ENCODE data around the gene CD160. TPM values are rescaled to one million over a fixed set of nuclear protein-coding genes. Genes with fewer than 3 reads are reported as not detected.
"Not testable (repeated sequence)": the region's sequence is repeated elsewhere in the genome, so short reads cannot be mapped to it uniquely, and the experiment has no call there.

Gene CD160, protein sequence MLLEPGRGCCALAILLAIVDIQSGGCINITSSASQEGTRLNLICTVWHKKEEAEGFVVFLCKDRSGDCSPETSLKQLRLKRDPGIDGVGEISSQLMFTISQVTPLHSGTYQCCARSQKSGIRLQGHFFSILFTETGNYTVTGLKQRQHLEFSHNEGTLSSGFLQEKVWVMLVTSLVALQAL
- not detected in 2 replicates for total RNA-seq (2012; rRNA removed)

DNA sequence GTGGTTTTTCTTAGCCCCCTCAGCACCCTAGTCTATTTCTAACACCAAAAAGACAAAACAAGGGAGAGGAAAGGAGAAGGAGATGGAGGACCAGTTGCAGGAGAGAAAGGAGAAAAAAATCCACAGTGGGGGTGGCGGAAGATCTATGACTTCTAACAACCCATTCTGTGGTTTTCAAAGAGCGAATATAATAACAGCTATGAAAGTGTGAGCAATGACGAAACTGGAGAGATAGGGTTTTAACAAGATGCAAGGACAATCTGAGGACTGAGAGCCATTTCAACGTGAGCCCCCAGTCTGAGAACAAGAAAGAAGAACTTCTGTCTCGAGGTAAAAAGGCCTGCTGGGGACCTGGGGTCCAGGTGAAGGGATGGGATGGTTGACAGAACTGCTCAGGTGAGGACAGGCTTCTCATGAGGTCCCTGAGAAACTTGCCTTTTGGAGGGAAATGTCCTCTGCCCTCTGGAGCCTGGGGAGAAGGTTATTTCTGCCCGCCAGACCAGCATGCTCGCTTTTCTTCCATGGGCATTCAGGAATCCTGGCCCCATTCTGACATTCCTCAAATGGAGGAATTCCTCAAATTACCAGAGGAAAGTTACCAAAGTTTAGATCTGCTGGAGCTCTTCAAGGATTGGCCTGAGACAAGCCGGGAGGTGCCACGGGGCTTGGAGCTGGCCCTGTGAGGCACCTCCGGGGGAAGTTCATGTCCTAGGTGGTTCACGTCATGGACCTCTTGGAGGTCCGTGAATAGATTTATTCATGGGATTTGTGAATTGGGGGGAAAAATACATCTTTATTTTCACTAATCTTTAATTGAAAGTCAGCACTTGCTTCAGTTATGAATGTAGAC lies at the start of gene CD160:
Gene CD160 (plus strand): TSS at position 270 of the 850 bp plus-strand sequence. CDS start 8,829 bp downstream, outside the sequence.
- no peaks in the 10 kb centered on the region for H3K36me3 ChIP-seq (ENCODE audit: insufficient read depth, low read length)
- H3K4me3 ChIP-seq (ENCODE audit: low read length), result no peak within 1 kb of the TSS
- H3K9ac ChIP-seq (ENCODE audit: low read depth, low read length), result peak within 1 kb of the TSS; percentile 43
- H3K4me1 ChIP-seq (ENCODE audit: control insufficient read depth, insufficient read depth, low read length), result peaks cover 18% of the 10 kb centered on the region
- no peaks in the 10 kb centered on the region for H3K9me3 ChIP-seq (replicated peaks; ENCODE audit: low read length)
- H3K27me3 ChIP-seq (ENCODE audit: control insufficient read depth, insufficient read depth, low read length), result no peaks in the 10 kb centered on the region
- H3K4me2 ChIP-seq (ENCODE audit: low read length), result peak within 1 kb of the TSS; percentile 93

DNA sequence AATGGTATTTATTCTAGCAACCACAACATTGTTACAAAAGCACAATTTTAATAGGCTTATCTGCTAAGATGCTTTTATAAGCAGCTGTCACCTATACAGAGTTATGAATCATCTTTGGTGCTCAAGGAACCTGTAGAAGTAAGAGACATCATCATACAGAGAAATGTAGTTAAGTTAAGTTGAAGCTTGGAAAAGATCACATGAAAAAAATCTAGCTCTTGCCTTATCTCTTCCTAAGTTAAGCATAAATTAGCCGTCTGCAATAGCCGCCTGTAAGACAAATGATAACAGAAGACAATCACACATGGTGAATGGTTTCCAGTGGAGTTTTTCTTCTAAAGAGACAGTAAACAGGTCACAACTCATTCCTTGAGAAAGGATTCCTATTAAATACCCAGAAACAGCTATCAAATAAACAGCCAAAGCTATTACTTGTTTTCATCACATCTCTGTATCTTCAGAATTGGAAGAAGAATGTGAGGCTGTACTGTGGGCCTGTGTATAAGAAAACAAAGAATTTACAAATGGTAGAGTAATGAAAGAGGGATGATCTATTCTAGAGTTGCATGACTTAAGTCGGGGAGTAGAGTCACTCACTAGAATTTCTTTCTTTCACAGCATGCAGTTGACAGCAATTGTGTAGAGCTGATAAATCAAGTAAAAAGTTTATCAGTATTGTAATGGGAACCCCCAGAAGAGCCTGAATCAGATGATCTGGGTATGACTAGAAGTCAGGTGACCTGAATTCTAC lies 48.1 kb upstream of the CD160 start:
- H3K9me3 ChIP-seq (replicated peaks; ENCODE audit: low read length); H3K4me3 ChIP-seq (ENCODE audit: low read length); H3K27me3 ChIP-seq (ENCODE audit: control insufficient read depth, insufficient read depth, low read length); H3K36me3 ChIP-seq (ENCODE audit: insufficient read depth, low read length); H3K4me1 ChIP-seq (ENCODE audit: control insufficient read depth, insufficient read depth, low read length); H3K4me2 ChIP-seq (ENCODE audit: low read length); H3K9ac ChIP-seq (ENCODE audit: low read depth, low read length): not testable (repeated sequence)

DNA sequence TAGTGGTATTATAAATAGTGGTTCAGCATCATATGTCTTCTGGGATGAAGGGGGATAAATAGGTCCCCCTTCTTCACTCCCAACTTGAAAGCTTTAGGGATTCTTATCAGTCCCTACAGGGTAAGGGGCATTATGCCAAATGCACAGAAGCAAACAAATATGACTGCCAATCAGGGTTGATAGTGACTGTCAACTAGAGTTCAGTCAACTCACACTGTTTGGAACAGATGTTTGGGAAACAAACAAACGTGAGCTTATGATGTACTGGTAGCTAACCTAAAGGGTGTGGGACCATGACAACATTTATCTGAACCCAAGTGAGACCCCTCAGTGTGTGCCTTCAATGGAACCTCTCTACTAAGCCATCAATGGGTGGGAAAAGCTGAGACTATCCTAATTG lies 46.1 kb upstream of the CD160 start:
- H3K9me3 ChIP-seq (replicated peaks; ENCODE audit: low read length); H3K27me3 ChIP-seq (ENCODE audit: control insufficient read depth, insufficient read depth, low read length); H3K4me1 ChIP-seq (ENCODE audit: control insufficient read depth, insufficient read depth, low read length); H3K9ac ChIP-seq (ENCODE audit: low read depth, low read length); H3K4me3 ChIP-seq (ENCODE audit: low read length); H3K4me2 ChIP-seq (ENCODE audit: low read length); H3K36me3 ChIP-seq (ENCODE audit: insufficient read depth, low read length): not testable (repeated sequence)

DNA sequence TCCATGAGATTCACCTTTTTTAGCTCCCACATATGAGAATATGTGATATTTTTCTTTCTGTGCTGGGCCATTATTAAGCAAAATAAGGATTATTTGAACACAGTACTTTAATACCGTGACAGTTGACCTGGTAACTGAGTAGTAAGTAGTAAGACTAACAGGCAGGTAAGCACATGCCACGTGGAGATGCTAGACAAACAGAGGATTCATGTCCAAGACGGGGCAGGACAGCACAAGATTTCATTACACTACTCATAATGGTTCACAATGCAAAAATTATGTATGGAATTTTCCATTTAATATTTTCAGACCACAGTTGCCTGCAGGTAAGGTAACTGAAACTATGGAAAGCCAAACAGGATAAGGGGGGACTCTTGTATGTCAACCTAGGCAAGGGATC lies 34.4 kb upstream of the CD160 start:
- H3K4me1 ChIP-seq (ENCODE audit: control insufficient read depth, insufficient read depth, low read length); H3K36me3 ChIP-seq (ENCODE audit: insufficient read depth, low read length); H3K9ac ChIP-seq (ENCODE audit: low read depth, low read length); H3K4me2 ChIP-seq (ENCODE audit: low read length); H3K27me3 ChIP-seq (ENCODE audit: control insufficient read depth, insufficient read depth, low read length); H3K9me3 ChIP-seq (replicated peaks; ENCODE audit: low read length); H3K4me3 ChIP-seq (ENCODE audit: low read length): not testable (repeated sequence)

DNA sequence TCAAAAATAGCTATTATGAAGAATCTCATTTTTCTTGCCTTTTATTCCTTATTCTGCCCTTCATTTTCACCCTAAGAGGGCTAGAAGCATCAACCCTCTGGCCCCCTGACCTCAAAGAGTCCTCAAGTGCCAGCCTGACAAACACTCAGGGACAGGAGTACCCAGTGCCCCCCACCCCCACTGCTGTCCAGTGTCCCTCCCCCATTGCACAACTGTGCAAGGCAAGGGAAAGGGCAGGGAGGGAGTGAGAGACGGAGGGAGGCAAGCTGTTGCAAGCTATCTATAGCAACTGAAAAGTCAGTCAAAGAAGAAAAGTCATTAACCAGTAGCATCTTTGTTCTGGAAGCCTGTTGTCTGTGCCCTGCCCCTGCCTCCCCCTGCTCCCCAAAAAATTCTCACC lies 33.2 kb upstream of the CD160 start:
- H3K27me3 ChIP-seq (ENCODE audit: control insufficient read depth, insufficient read depth, low read length); H3K36me3 ChIP-seq (ENCODE audit: insufficient read depth, low read length); H3K4me3 ChIP-seq (ENCODE audit: low read length); H3K9me3 ChIP-seq (replicated peaks; ENCODE audit: low read length); H3K4me2 ChIP-seq (ENCODE audit: low read length); H3K9ac ChIP-seq (ENCODE audit: low read depth, low read length): not testable (repeated sequence)
- H3K4me1 ChIP-seq (ENCODE audit: control insufficient read depth, insufficient read depth, low read length), result peaks cover 15% of the 10 kb centered on the region

DNA sequence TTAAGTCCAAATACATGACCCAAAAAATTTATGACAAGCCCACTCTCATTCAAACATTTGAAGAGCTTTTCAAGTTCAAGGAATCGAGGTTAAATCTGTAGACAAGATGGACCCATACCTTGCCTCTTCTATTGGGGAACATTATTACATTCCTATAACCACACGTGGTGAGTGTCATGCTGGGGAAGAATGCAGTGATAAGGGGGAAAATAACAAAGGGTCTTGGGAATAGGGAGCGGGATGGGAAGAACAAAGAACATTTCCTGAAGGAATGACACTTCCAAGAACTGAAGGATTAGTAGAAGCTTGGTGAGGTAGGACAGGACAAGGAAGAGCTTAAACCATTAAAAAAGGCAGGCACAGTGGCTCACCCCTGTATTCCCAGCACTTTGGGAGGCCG lies 31.0 kb upstream of the CD160 start:
- H3K4me2 ChIP-seq (ENCODE audit: low read length), result no peak overlapping the region
- no peak overlapping the region for H3K4me3 ChIP-seq (ENCODE audit: low read length)
- no peaks in the 10 kb centered on the region for H3K9me3 ChIP-seq (replicated peaks; ENCODE audit: low read length)
- H3K9ac ChIP-seq (ENCODE audit: low read depth, low read length), result no peak overlapping the region
- peaks cover 21% of the 10 kb centered on the region for H3K4me1 ChIP-seq (ENCODE audit: control insufficient read depth, insufficient read depth, low read length)
- H3K36me3 ChIP-seq (ENCODE audit: insufficient read depth, low read length), result no peaks in the 10 kb centered on the region
- H3K27me3 ChIP-seq (ENCODE audit: control insufficient read depth, insufficient read depth, low read length), result no peaks in the 10 kb centered on the region

DNA sequence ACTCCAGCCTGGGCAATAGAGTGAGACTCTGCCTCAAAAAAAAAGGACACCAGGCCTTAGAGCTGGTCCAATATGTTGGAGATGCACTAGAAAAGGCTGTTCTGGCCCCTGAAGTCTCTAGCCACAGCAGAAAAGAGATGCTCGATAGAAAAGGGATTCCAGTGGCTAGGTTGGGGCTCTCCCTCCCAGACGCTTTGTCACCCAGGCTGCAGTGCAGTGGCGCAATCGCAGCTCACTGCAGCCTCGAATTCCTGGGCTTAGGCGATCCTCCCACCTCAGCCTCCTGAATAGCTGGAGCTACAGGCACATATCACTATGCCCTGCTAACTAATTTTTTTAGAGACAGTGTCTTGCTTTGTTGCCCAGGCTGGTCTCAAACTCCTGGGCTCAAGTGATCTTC lies 30.4 kb upstream of the CD160 start:
- Histone ChIP-seq H3K9ac (ENCODE audit: low read depth, low read length) (no peak overlapping the region), H3K4me2 (ENCODE audit: low read length) (no peak overlapping the region), H3K4me1 (ENCODE audit: control insufficient read depth, insufficient read depth, low read length) (peaks cover 21% of the 10 kb centered on the region), H3K27me3 (ENCODE audit: control insufficient read depth, insufficient read depth, low read length) (no peaks in the 10 kb centered on the region), H3K9me3 (replicated peaks; ENCODE audit: low read length) (no peaks in the 10 kb centered on the region), H3K36me3 (ENCODE audit: insufficient read depth, low read length) (no peaks in the 10 kb centered on the region), H3K4me3 (ENCODE audit: low read length) (no peak overlapping the region)

DNA sequence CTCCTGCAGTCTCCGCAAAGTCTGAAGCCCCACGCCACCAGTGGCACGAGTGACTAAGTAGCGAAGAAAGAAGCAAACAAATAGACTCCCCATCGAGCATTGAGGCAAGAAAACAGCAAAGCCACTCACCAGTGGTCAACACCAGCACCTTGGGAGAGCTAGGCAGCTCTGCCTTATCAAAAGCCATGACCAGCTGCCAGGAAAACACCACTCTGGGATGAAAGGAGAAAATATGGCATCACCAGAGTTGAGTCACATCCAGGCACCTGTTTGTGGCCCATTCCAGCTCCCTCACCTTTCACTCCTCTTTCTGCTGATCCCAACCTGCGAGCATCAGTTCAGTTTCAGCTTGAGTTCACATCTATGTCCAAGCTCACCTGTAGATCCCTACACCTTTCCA lies 29.4 kb upstream of the CD160 start:
- Histone ChIP-seq H3K9ac (ENCODE audit: low read depth, low read length) (no peak overlapping the region), H3K36me3 (ENCODE audit: insufficient read depth, low read length) (no peaks in the 10 kb centered on the region), H3K4me2 (ENCODE audit: low read length) (no peak overlapping the region), H3K4me1 (ENCODE audit: control insufficient read depth, insufficient read depth, low read length) (peaks cover 21% of the 10 kb centered on the region), H3K27me3 (ENCODE audit: control insufficient read depth, insufficient read depth, low read length) (no peaks in the 10 kb centered on the region), H3K9me3 (replicated peaks; ENCODE audit: low read length) (no peaks in the 10 kb centered on the region), H3K4me3 (ENCODE audit: low read length) (no peak overlapping the region)

DNA sequence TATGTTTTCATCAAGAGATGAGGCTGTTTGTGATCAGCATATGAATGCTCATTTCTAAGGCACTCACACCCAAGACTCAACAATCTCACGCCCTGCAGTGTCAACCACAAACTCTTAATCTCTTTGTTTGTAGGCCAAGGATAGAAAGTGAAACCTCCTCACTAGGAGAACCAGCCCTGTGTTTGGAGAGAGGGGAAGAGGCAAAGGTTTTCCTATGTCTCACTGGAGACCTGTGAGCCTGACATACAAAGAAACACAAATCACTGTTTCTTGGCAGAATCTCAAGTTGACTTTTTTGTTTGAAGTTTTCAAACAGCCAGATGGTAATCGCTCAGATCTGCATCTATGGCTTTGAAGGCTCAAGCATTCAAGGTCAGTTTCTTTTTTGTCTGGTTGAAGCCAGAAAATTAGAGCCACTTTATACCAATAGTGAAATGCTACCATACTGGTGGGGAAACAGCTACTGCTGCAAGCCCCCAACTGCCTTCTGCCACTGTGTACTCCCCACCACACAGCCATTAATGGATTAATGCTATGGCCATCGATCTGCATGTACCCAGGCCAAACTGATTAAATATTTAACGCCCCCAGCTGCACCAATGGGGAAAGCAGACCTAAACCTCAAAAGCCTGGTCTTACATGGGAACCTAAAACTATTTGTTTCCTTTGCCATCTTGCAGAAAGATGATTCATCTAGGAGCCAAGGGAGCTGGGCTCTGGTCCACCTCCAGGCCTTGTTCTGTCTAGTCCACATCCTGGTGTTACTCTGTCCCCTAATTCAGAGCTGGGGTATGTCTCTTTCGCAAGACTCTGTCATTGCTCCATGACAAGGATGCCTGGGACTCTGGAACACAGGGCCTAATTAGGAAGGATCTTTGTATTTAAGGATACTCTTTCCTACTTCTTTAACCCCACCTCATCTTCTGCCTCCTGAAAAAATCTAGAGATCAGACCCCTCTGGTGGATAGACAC lies 28.4 kb upstream of the CD160 start:
- Histone ChIP-seq H3K9me3 (replicated peaks; ENCODE audit: low read length) (no peaks in the 10 kb centered on the region), H3K4me1 (ENCODE audit: control insufficient read depth, insufficient read depth, low read length) (peaks cover 21% of the 10 kb centered on the region), H3K4me2 (ENCODE audit: low read length) (peak overlapping the region; percentile 22), H3K9ac (ENCODE audit: low read depth, low read length) (no peak overlapping the region), H3K27me3 (ENCODE audit: control insufficient read depth, insufficient read depth, low read length) (no peaks in the 10 kb centered on the region), H3K36me3 (ENCODE audit: insufficient read depth, low read length) (no peaks in the 10 kb centered on the region), H3K4me3 (ENCODE audit: low read length) (no peak overlapping the region)

DNA sequence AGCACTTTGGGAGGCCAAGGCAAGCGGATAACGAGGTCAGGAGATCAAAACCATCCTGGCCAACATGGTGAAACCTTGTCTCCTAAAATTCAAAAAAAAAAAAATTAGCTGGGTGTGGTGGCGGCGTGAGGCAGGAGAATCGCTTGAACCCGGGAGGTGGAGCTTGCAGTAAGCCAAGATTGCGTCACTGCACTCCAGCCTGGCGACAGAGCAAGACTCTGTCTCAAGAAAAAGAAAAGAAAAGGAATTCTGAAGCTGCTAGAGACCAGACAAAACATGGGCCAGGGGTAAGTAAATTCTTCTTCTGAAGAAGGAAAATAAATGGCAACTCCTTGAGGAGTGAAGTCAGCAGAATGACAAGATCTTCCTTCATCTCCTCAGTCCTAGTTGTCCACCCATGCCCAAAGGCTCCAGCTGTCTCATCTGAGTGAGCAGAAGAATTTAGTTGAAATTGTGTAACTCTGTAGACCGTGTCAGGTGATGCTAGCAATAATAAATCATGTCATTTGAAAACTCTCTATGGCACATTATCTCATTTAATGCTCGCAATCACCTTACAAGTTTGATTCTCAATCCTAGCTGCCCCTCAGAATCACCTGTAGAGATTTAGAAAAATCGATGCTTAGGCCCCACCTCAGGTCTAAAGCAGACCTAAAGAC lies 26.4 kb upstream of the CD160 start:
- Histone ChIP-seq H3K9ac (ENCODE audit: low read depth, low read length) (no peak overlapping the region), H3K27me3 (ENCODE audit: control insufficient read depth, insufficient read depth, low read length) (no peaks in the 10 kb centered on the region), H3K36me3 (ENCODE audit: insufficient read depth, low read length) (no peaks in the 10 kb centered on the region), H3K4me3 (ENCODE audit: low read length) (no peak overlapping the region), H3K4me1 (ENCODE audit: control insufficient read depth, insufficient read depth, low read length) (peaks cover 21% of the 10 kb centered on the region), H3K4me2 (ENCODE audit: low read length) (no peak overlapping the region), H3K9me3 (replicated peaks; ENCODE audit: low read length) (no peaks in the 10 kb centered on the region)

Data from skeletal muscle satellite cell (primary cell).